Stimulated activated CD8-positive, alpha-beta memory T cell treated with anti-CD3 and anti-CD28 coated beads, Interleukin-4, amount 100 ng/mL, for 1 hour (primary cell): Measurements from ENCODE around the gene LYL1.

Experiments
- DNase-seq, 2 donors: peaks; one replicate each; pipeline ENCODE4 v3.0.0-alpha.2; 2020; ENCODE audit warnings: low read depth in 2 of 2, low spot score in 1 of 2

The LYL1 gene

DNA sequence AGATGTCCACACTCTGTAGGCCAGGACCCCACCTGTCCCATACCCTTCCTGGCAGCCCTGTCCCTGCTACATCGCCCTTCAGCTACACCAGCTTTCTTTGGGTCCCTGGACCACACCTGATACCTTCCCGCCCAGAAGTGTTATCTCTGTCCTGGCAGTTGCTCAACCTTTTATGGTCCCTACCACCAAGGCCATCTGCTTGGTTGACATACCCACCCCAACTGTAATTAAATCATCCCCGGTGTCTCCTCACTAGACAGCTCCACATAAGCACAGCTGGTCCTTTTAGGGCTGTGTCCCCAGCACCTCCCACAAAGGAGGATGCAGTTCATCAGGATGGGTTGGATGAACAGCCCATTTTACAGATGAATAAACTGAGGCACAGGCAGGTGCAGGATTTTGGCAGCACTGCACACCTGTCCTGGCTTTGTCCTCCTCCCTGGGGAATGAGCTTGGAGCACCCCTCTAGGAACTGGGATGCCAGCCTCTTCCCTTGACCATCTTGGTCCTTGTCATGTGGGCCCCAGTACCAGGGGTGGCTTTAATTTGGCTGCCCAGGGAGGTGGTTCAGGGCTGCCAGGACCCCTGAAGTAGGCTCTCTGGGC lies 28.3 kb upstream of the LYL1 start:
- no peak for DNase-seq

DNA sequence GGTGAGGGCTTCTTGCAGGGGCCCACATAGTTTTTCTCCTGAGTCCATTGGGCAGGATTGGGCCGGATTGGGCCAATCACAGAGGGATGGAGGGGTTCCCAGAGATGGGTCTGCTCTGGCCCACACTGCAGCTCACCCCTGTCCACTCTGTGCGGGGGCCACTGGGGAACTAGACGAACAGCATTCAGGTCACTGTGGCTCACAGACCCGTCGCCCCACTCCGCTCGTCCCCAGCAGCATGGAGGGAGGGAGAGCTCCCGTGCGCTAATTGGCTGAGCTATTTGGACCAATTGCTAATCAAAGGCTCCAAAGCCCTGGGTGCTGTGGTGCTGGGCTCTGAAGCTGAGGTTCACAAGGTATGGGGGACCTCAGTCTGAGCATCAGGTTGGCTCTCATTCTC lies 26.7 kb upstream of the LYL1 start:
- DNase-seq, result no peak

DNA sequence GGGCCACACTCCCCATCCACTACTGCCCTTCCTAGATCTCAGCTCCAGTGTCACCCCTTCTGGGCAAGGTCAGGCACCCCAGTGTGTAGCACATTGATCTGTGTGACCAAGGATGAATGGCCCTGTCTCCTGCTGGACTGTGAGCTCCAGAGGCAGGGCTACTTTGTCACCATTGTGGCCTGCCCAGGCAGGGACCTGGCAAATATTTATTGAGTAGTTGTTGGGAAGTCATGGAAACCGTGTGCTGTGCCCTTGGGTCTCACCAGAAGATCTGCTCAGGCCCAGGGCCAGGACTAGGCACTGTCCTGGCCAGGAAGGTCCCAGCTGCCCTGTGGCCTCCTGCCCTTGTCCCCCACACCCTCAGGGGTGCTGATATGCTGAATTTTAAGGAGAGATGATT lies 25.9 kb upstream of the LYL1 start:
- DNase-seq, result no peak

DNA sequence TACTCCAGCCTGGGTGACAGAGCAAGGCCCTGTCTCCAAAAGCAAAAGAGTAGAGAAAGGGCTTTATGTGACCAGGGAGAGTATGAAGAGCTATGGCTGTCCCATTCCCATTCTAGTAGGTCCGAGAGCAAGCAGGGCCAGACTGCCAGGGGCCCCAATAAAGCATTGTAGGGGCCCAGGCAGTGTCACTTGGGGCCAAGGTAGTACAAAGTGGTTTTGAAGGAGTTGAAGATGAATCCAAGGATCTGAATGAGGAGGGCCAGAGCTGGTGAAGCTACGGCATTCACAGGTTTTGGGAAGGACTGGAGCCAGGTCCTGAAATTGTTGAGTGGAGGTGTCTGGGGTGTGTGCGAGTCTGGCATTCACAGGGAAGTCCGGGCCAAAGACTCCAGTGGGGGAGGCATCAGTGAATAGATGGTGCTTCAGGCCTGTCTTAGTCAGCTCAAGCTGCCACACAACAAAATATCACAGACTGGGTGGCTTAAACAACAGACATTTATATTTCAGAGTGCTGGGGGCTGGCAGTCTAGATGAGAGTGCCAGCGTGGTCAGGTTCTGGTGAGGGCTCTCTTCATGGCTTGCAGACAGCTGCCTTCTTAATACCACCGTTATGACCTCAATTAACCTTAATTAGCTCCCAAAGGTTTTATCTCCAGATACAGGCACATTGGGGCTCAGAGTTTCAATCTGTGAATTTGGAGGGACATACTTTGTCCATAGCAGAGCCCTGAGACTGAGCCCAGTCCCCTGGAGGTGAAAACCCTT lies 25.3 kb upstream of the LYL1 start:
- DNase-seq, result no peak

DNA sequence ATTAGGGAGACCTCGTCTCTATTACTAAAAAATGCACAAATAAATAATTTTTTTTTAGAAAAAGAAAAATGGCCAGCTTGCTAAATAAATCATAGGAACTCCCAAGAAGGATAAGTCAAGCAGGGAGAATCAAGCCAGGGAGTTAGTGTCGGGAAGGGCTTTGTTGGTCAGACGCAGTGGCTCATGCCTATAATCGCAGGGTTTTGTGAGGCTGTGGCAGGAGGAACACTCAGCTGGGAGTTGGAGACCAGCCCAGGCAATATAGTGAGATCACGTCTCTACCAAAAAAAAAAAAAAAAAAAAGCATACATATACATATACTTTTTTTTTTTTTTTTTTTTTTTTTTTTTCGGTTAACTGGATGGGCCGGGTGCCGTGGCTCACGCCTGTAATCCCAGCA lies 24.4 kb upstream of the LYL1 start:
- no peak for DNase-seq

DNA sequence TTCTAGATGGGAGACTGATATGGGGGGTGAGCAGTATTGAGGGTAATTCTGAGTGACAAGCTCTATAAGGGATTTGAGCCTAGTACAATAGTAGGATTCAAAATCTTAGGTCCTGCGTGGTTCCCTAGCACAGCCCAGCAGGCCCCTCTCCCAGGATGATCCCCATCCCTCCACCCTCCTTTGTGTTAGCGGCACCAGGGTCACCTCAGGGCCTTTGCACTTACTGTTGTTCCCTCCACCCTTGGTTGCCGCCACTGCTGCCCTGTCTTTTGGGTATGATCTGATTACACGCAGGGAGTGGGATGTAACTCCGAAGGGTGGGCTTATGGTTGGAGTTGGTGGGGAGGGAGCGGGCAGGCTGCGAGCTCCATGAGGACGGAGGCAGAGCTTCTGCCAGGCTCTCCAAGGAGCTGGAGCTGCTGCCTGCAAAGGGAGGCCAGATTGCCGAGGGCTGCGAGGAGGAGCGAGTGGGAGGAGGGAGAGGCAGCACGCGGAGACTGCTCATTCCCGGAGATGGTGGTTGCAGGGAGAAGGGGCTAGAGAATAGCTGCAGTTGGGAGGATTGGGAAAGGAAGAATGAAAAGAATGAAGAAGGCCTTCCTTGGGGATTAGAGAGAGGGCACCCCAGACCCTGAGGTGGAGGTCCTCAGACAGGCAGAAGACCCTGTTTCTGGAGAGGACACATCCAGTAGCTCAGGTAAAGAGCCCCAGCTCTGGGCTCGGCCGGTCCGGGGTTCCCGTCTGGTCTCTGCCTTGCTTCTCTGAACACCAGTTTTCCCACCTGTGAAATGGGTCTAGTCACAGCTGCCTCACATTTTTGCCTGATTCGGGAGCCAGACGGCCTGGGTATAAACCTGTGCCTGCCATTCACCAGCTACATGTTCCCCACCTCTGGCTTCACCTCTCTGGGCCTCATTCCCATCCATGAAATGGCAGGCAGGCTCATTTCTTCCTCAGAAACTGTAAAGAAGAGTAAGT lies 20.6 kb upstream of the LYL1 start:
- no peak for DNase-seq

DNA sequence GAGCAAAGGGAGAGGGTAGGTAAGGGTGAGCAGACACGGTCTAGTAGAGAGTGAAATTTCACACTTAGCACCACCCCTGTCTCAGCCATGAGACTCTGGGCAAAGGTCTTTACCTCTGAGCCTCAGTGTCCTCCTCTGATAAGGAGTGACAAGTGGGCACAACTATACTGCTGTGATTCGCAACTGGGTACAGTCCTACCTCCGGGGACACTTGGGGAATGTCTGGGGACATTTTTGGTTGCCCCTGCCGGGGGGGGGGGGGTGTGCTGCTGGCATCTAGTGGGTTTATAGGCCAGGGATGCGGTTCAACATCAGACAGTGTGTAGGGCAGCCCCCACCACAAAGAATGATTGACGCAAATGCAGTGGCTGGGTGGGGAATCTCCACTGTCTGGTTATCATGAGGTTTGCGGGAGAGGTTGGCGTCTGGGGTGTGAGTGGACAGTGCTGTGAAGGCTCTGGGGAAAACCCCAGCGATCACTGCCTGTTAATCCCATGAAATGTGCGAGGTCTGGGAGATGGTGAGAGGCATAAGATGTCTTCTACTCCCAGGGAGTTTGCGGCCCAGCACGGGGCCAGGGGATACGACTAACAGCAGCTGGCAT lies 19.7 kb upstream of the LYL1 start:
- DNase-seq, result no peak

DNA sequence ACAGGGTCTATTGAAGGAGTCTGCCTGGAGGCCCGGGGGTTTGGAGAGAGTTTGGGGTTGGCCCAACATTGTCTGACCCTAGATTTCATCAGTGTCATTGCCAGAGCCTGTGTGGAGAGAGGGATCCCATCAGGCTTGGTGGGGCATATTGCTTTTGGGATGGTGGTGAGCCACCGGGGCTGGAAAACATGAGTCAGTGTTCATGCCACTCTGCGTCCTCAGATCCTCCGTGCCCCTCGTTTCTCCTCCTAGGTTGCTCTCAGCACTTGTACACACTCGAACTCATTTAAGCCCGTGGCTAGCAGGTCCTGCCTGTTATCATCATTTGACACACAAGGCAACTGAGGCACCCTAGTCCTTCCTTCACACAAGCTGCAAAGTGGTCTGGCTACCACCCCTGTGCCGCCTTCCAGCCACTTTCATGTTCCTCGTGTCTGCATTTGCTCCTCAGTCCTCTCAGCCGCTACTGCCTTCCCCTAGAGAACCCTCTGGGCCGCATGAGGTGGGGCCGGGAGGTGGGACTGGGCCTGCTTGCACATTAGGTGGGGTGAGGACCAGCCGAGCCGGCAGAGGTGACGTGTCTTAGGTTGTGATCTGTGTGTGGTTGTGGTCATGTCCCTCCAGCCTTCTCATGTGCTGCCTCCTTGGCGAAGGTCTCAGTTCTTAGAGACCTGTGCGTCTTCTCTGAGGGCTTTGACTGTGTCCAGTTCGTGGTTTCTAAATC lies 19.1 kb upstream of the LYL1 start:
- DNase-seq, result no peak

DNA sequence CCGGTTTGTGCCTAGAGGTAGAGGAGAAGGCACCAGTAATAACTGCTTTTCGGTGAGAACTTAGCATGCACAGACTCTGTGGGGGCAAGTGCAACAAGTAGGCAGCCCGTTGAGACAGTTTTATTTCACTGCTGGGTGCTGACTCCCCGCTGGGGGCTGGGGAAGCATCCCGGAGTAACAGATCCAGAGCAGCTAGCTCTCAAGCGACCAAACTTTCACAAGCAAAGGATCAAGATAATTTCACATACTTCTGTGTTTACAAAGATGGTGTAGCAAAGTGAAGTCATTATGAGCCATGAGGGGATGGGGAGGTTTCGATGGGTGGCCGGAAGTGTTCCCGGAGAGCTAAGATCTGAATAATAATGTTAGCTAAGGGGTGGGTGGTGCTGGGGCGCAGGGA lies 18.2 kb upstream of the LYL1 start:
- DNase-seq, result no peak

DNA sequence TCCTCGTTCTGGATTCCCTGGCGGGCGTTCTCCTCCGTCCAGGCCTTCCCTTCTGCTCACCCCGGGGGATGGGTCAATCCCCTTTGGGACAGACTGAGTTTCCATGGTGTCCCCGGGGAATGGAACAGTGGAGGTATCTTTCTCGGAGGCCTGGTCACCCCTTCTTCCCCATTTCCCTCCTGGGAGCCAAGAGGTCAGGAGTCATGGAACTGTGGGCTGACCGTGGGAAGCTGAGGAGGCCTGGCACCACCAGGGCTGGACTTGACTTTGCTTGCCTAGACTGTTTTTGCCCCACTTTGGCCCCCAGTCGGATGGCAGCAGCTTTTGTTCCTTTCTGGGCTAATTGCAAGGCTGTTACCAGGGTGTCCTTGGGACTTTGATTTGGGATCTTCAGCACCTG lies 17.4 kb upstream of the LYL1 start:
- no peak for DNase-seq

DNA sequence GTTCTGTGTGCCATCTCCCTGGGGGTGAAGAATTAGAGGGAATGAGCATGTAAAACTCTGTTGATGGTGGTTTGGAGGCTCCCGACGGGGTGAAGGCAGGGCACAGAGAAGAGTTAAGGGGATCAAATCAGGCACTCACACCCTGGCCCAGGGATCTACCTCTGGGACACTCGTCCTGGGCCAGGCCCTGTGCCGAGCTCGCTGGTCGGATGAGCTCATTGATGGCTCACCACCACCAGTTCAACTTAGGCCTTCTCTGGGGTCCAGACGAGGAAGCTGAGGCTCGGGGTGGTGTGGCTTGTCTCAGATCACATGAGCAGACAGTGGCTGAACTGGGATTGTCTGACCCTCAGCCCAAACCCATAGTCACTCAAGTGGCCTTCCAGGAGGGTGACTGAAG lies 17.0 kb upstream of the LYL1 start:
- no peak for DNase-seq

DNA sequence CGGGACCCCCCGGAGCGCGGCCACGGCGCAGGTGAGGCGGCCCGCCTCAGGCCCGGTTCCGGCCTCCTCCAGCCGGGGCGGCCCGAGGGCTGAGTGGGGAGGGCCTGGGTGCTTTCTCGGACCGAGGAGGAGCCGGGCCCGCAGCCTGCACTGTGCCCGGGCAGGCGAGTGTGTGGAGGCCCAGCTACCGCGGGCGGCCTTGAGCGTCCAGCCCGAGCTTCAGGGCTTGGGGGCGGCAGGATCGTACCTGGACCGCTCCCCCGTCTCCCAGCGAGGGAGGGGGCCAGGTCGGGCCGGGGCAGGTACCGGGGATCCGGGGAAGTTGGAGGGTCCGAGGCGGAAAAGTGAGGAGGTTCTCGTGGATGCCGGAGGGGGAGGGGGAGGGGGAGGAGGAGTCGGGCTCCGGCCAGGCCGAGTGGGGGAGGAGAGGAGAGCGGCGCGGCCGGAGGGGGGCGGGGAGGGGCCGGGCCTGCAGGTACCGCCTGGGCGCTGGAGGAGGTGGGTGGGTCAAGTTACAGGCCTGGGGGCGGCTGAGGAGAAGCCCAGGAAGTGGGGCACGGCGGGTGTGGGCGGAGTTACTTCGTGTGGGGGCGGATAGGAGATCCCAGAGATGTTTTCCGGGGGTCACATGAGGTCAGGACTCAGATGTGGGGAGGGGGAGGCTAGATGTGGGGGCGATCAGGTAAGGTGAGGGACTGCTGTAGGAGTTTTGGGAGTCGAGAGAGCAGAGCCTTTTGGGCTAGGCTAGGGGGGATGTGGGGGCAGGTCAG lies 16.0 kb upstream of the LYL1 start:
- no peak for DNase-seq

DNA sequence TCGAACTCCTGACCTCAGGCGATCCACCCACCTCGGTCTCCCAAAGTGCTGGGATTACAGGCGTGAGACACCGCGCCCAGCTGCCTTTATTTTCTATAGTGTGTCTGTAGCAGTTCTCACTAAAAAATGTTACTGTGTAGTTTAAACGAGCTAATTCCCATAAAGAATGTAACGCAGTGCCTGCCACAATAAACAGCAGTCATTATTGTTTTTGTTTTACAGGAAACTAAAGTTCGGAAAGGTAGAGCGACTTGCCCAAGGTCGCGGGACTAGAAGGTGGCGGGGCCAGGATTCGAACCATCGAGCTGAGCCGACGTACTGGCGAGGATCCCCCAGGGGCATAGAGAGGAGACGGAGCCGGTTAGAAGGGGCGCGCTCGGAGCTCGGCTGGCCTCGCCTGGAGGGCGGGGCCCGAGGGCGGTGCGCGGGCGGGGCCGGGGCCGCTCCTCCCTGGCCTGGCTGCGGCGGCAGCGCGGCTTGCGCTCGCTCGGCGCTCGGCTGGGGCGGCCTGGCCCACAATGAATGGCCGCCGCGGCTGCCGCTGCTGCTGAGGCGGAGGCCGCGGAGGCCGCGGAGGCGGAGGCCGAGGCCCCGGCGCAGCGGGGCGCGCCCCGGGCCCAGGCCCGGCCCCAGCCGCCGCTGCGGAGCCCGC lies 15.2 kb upstream of the LYL1 start, which contains the start of gene NACC1:
NACC1 (plus strand) TSS at position 493 of the 652 bp plus-strand sequence. CDS start 16,944 bp downstream, outside the sequence.
- DNase-seq, result peak; percentile 57 to 74

DNA sequence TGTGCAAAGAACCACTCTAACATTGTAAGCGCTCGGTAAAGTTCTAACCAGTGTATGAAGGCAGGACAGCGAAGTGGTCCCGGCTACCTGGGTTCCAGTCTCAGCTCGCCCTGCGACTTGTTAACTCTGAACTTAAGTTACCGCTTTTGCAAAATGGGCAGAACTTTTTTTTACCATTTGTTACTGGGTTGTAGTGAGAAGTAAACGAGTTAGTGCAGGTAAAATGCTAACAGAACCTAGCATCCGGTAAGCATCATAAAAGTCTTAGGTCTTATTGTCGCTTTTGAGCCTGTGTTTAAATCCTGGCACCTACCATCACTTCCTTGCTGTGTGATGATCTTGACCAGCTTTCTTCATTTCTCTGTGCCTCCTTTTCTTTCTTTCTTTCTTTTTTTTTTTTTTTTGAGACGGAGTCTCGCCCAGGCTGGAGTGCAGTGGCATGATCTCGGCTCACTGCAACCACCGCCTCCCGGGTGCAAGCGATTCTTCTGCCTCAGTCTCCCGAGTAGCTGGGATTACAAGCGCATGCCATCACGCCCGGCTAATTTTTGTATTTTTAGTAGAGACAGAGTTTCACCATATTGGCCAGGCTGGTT lies 14.6 kb upstream of the LYL1 start:
- DNase-seq, result no peak

DNA sequence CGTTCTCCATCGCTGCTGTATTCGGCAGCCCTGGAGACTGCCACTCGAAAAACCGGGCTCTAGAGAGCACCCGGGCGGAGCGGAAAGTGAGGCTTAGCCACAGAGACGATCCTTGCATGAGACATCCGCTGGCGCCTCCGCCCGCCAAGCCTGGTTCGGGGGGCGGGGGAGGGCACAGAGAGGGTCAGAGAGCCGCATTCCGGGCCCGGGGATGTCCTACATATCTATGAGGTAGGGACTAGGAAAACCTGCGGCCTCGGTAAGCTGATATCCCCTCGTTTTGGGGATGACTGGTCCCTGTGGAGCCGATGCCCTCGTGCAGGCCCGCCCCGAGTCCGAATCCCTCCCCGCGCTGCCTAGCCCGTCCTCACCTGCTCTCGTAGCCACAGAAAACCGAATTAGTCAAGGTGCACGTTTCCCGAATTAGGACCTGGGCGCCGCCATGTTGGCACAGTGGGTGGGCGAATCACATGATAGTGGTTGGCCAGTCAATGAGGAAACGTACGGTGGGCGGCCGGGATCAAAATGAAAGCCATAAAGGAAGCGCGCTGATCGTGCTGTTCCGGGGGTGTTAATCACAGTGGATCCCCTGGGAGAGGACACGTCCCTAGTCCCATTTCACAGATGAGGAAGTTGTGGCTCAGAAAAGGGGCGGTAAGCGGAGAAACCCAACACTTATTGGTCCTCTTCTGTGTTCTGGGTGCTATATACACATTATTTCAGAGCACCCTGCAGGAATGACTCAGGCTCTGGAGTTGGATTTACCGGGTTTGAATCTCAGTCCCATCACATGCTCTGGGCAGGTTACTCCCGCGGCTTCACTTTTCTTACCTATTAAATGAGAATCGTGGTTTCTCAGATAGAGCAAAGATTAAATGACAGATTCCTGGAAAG lies 13.9 kb upstream of the LYL1 start, which contains the start of gene TRMT1:
TRMT1 (minus strand) TSS at position 459 of the 894 bp plus-strand sequence; CDS start at position 118, 341 bp downstream.
- DNase-seq, result peak; percentile 72 to 79

DNA sequence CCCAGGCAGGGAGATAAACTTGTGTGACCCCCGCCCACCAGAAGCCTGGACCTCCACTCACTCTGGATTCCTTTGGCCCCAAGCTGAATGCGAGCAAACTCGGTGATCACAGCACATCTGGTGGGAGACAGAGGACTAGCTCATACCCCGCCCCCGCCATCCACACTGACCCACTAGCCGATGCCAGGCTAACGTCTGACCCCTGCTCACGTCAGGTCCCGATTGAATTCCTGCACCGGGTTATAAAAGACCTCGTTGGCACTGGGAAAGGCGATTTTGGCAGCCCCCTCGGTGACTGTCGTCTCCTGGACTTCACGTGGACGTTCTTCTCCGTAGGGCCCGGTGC lies 13.3 kb upstream of the LYL1 start:
- DNase-seq, result no peak

DNA sequence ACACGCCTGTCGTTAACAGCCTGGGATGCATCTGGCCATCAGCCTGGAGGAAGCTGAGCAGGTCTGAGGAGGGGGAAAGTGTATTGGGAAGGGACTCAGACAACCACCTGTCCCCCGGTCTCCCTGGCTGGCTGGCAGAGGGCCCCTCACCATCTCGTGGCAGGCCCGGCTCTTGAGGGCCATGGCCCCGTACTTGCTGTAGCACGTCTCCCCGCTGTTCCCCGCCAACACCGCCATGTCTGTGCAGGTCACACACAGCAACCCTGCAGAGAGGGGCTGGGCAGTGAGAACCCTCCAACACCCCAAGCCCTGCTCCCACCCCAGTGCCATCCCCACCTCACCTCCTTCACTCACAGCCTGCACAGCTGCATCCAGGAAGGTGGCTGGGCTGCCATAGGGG lies 9.9 kb upstream of the LYL1 start:
- no peak for DNase-seq

DNA sequence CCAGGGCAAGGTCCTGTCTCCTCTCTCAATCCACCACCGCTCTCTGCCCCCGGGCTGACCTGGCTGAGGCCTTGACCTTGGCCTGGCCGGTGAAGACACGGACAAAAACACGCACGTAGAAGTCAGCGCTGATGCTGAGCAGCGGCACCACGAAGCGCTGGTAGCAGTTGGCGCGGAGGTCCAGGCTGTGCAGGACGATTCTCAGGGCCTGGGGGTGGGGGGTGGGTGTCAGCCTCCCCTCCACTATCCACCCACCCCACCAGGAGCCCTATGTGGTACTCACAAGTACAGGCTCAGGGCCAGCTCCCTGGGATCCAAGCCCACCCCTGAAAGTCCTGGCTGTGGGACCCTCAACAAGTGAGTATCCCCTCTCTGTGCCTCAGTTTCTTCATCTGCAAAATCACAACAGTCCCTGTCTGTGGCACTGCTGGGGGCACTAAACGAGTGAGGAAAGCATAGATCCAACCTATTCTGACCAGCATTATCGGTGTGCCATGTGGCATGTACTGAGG lies 7.5 kb upstream of the LYL1 start:
- no peak for DNase-seq
